ENCODE measurements around the gene HCN2. TPM values are rescaled to one million over a fixed set of nuclear protein-coding genes. Genes with fewer than 3 reads are reported as not detected.
A peak's percentile ranks its signal among the peaks of the same experiment; 100 is the strongest.

HCN2 gene
- total RNA-seq, 1 donor from 2014 or later: 5.5 TPM

- FAIRE-seq: no peak
- H3K36me3 Mint-ChIP-seq (ENCODE audit: low read depth, unreplicated experiment): peaks cover 3% of the 10 kb centered on the region
- TF ChIP-seq CTCF (IDR thresholded peaks at IDR 0.05; ENCODE audit: insufficient read depth, low read depth, low read length) (no peak), EZH2 (IDR thresholded peaks at IDR 0.05; ENCODE audit: insufficient read depth, low read length) (no peak)
- Histone ChIP-seq H3K27ac (ENCODE audit: low read depth, low read length) (no peak overlapping the region), H3K4me3 (ENCODE audit: insufficient read depth, low read depth, low read length) (no peak overlapping the region), H2AFZ (ENCODE audit: low read depth, low read length) (no peak overlapping the region), H3K79me2 (ENCODE audit: insufficient read depth, low read length) (no peaks in the 10 kb centered on the region), H3K9me3 (ENCODE audit: insufficient read depth, low read depth, low read length) (no peaks in the 10 kb centered on the region), H4K20me1 (ENCODE audit: insufficient read depth, low read length) (peaks cover 56% of the 10 kb centered on the region), H3K27me3 (ENCODE audit: insufficient read depth, low read length) (no peaks in the 10 kb centered on the region), H3K4me2 (ENCODE audit: low read length) (peak overlapping the region; percentile 63), H3K36me3 (ENCODE audit: insufficient read depth, low read length) (no peaks in the 10 kb centered on the region), H3K9ac (ENCODE audit: low read length) (no peak overlapping the region), H3K4me1 (ENCODE audit: insufficient read depth, low read length) (peaks cover 32% of the 10 kb centered on the region)
- H3K4me1 Mint-ChIP-seq (ENCODE audit: low read depth, unreplicated experiment): peaks cover 13% of the 10 kb centered on the region
- H3K4me3 Mint-ChIP-seq (ENCODE audit: unreplicated experiment): no peak overlapping the region
- peaks cover 14% of the 10 kb centered on the region for H3K27me3 Mint-ChIP-seq (ENCODE audit: low read depth, unreplicated experiment)
- no peaks in the 10 kb centered on the region for H3K9me3 Mint-ChIP-seq (ENCODE audit: unreplicated experiment)
- no peak for DNase-seq (ENCODE audit: low read depth)
- no peak overlapping the region for H3K27ac Mint-ChIP-seq (ENCODE audit: unreplicated experiment)
Measured at GRCh38 chr19:588093-588740, 1.5 kb upstream of the HCN2 start.

GRCh38 chr19:588741-589692 lies 664 bp upstream of the HCN2 start:
- Histone ChIP-seq H3K4me2 (ENCODE audit: low read length) (peak overlapping the region; percentile 50), H3K27ac (ENCODE audit: low read depth, low read length) (no peak overlapping the region), H3K79me2 (ENCODE audit: insufficient read depth, low read length) (no peaks in the 10 kb centered on the region), H3K4me3 (ENCODE audit: insufficient read depth, low read depth, low read length) (no peak overlapping the region), H3K9me3 (ENCODE audit: insufficient read depth, low read depth, low read length) (no peaks in the 10 kb centered on the region), H4K20me1 (ENCODE audit: insufficient read depth, low read length) (peaks cover 55% of the 10 kb centered on the region), H3K4me1 (ENCODE audit: insufficient read depth, low read length) (peaks cover 31% of the 10 kb centered on the region), H3K36me3 (ENCODE audit: insufficient read depth, low read length) (no peaks in the 10 kb centered on the region), H3K9ac (ENCODE audit: low read length) (no peak overlapping the region), H2AFZ (ENCODE audit: low read depth, low read length) (no peak overlapping the region), H3K27me3 (ENCODE audit: insufficient read depth, low read length) (no peaks in the 10 kb centered on the region)
- peaks cover 21% of the 10 kb centered on the region for H3K27me3 Mint-ChIP-seq (ENCODE audit: low read depth, unreplicated experiment)
- TF ChIP-seq CTCF (IDR thresholded peaks at IDR 0.05; ENCODE audit: insufficient read depth, low read depth, low read length): no peak
- peak; percentile 50 for TF ChIP-seq EZH2 (IDR thresholded peaks at IDR 0.05; ENCODE audit: insufficient read depth, low read length)
- no peaks in the 10 kb centered on the region for H3K9me3 Mint-ChIP-seq (ENCODE audit: unreplicated experiment)
- H3K27ac Mint-ChIP-seq (ENCODE audit: unreplicated experiment): no peak overlapping the region
- H3K36me3 Mint-ChIP-seq (ENCODE audit: low read depth, unreplicated experiment): peaks cover under 1% of the 10 kb centered on the region
- FAIRE-seq (no peak), DNase-seq (ENCODE audit: low read depth) (no peak)
- H3K4me3 Mint-ChIP-seq (ENCODE audit: unreplicated experiment): peak overlapping the region; percentile 57
- H3K4me1 Mint-ChIP-seq (ENCODE audit: low read depth, unreplicated experiment): peaks cover 9% of the 10 kb centered on the region
